ENCODE measurements around the gene PKD2L2.

The PKD2L2 gene

DNA sequence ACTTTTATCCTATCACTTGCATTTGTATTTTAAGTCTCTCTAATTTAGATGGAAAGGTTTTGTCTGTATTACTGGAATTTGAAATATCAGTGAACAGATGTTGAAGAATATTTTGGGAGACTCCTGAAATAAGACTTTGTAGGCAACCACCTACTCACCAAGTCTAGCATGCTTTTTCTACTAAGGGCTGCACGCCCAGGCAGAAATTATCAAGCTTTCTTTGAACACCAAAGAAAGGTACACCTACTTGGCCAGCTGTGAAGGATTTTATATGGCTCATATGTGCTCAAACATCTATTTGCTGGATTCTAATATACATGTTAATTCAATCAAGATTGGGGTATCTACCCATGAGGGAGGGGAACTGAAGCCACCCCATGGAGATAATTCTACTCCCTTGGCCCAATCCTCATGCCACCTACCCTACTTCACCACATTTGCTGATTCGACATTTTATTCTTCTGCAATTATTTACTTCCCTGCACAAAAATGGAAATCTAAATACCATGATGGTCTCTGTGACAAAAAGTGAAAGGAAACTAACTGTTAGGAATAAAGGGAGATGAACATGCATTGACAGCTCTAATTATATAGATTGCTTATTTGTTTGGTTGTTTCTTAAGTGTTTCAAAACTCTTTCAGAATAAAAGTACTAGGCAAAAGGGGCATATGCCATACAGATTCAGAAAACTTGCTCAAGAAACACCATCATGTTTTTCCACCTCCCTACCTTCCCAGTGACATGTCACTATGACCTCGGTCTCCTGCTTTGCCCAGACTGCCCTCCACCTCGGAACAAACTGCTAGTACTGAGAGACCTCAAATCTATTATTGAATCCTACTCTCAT is 22.5 kb upstream of the PKD2L2 start:
- Mint-ChIP-seq H3K36me3 (ENCODE audit: low read depth) (no peaks in the 10 kb centered on the region), H3K4me3 (peak overlapping the region in 2 of 3 experiments; percentile 20 to 30), H3K27me3 (ENCODE audit: low read depth) (no peaks in the 10 kb centered on the region), H3K27ac (no peak overlapping the region), H3K4me1 (peaks cover 18% of the 10 kb centered on the region), H3K9me3 (no peaks in the 10 kb centered on the region)
- TF ChIP-seq, protein P1, sequence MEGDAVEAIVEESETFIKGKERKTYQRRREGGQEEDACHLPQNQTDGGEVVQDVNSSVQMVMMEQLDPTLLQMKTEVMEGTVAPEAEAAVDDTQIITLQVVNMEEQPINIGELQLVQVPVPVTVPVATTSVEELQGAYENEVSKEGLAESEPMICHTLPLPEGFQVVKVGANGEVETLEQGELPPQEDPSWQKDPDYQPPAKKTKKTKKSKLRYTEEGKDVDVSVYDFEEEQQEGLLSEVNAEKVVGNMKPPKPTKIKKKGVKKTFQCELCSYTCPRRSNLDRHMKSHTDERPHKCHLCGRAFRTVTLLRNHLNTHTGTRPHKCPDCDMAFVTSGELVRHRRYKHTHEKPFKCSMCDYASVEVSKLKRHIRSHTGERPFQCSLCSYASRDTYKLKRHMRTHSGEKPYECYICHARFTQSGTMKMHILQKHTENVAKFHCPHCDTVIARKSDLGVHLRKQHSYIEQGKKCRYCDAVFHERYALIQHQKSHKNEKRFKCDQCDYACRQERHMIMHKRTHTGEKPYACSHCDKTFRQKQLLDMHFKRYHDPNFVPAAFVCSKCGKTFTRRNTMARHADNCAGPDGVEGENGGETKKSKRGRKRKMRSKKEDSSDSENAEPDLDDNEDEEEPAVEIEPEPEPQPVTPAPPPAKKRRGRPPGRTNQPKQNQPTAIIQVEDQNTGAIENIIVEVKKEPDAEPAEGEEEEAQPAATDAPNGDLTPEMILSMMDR (IDR thresholded peaks at IDR 0.05; ENCODE audit: unreplicated experiment in 3 of 3), result no peak

- H3K4me3 Mint-ChIP-seq, result peak within 1 kb of the TSS; percentile 14 to 91 (median 83)
- H3K27ac Mint-ChIP-seq, result no peak within 1 kb of the TSS
- H3K4me1 Mint-ChIP-seq, result peaks cover 20% of the 10 kb centered on the region
- H3K27me3 Mint-ChIP-seq (ENCODE audit: low read depth), result no peaks in the 10 kb centered on the region
- TF ChIP-seq, protein P1 (IDR thresholded peaks at IDR 0.05; ENCODE audit: unreplicated experiment in 3 of 3), result no peak
- no peaks in the 10 kb centered on the region for H3K36me3 Mint-ChIP-seq (ENCODE audit: low read depth)
- H3K9me3 Mint-ChIP-seq, result no peaks in the 10 kb centered on the region
Measured at GRCh38 chr5:137867664-137868063, 21.6 kb upstream of the PKD2L2 start, which contains the start of gene MYOT. TSS of gene MYOT (plus strand) at chr5:137867860. CDS start at chr5:137870652, 2,792 bp downstream.

GRCh38 chr5:137870647-137871339 is 18.5 kb upstream of the PKD2L2 start:
- Mint-ChIP-seq H3K4me3 (peak overlapping the region in 2 of 3 experiments; percentile 77 to 89), H3K9me3 (no peaks in the 10 kb centered on the region), H3K36me3 (ENCODE audit: low read depth) (no peaks in the 10 kb centered on the region), H3K27me3 (ENCODE audit: low read depth) (no peaks in the 10 kb centered on the region), H3K27ac (peak overlapping the region in 1 of 3 experiments; percentile 4), H3K4me1 (peaks cover 26% of the 10 kb centered on the region)
- TF ChIP-seq, protein P1 (IDR thresholded peaks at IDR 0.05; ENCODE audit: unreplicated experiment in 3 of 3), result no peak

DNA sequence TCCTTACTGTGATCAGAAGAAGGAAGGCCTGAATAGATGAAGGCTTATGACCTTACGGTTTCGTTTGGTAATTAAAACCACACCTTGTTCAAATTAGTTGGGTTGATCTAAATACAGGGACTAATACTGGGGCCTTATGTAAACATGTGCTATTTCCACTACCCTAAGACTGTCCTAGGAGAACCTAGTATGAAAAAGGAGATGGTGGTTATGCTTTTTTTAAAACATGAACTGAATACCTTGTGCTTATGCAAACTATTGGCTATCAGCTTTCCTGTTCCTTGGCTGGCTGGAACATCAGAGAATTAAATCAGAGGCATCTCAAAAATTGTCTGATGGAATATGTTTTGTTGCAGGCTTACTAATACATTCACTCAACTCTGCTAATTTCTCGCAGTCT is 17.7 kb upstream of the PKD2L2 start:
- Mint-ChIP-seq H3K4me1 (peaks cover 22% of the 10 kb centered on the region), H3K27ac (no peak overlapping the region), H3K4me3 (peak overlapping the region in 2 of 3 experiments; percentile 77 to 89), H3K36me3 (ENCODE audit: low read depth) (no peaks in the 10 kb centered on the region), H3K9me3 (no peaks in the 10 kb centered on the region), H3K27me3 (ENCODE audit: low read depth) (no peaks in the 10 kb centered on the region)
- TF ChIP-seq, protein P1 (IDR thresholded peaks at IDR 0.05; ENCODE audit: unreplicated experiment in 3 of 3), result no peak

GRCh38 chr5:137872466-137872865 is 16.8 kb upstream of the PKD2L2 start:
- Mint-ChIP-seq H3K4me3 (peak overlapping the region; percentile 50 to 85 (median 78)), H3K9me3 (no peaks in the 10 kb centered on the region), H3K36me3 (ENCODE audit: low read depth) (no peaks in the 10 kb centered on the region), H3K4me1 (peaks cover 19% of the 10 kb centered on the region), H3K27me3 (ENCODE audit: low read depth) (no peaks in the 10 kb centered on the region), H3K27ac (peak overlapping the region; percentile 4 to 29 (median 24))
- TF ChIP-seq, protein P1 (IDR thresholded peaks at IDR 0.05; ENCODE audit: unreplicated experiment in 3 of 3), result no peak

Measured in nephron (organoid).